ENCODE data around the gene SPIRE1. TPM values are rescaled to one million over a fixed set of nuclear protein-coding genes. Genes with fewer than 3 reads are reported as not detected.

SPIRE1 gene
- total RNA-seq, 4 donors from 2014 or later: 1.9 to 25.3 (median 13.4) TPM

- peak overlapping the region; percentile 56 to 96 (median 89) for H3K4me3 ChIP-seq
- peaks cover 0 to 35% (median 15%) of the 10 kb centered on the region in 3 donors for H3K4me1 ChIP-seq
- H3K36me3 ChIP-seq: peaks cover 0 to 10% (median 0%) of the 10 kb centered on the region in 3 donors
- peak overlapping the region; percentile 83 to 97 (median 90) for H3K27ac ChIP-seq
- WGBS, 2 donors: 25 to 39% methylated on average over 12 to 17 of the region's 42 CpGs
- H3K9me3 ChIP-seq: no peaks in the 10 kb centered on the region
- TF ChIP-seq CTCF (IDR thresholded peaks at IDR 0.05): no peak
- no peak for DNase-seq
- H3K27me3 ChIP-seq: no peaks in the 10 kb centered on the region
- intact Hi-C loops (cut with DNase I): loop anchor here (5.0 kb wide), 1 partner anchor 266 kb away; no protein-coding TSS in a partner anchor
These were observed 675 bp upstream of the SPIRE1 start for GRCh38 chr18:12658426-12659138.

DNA sequence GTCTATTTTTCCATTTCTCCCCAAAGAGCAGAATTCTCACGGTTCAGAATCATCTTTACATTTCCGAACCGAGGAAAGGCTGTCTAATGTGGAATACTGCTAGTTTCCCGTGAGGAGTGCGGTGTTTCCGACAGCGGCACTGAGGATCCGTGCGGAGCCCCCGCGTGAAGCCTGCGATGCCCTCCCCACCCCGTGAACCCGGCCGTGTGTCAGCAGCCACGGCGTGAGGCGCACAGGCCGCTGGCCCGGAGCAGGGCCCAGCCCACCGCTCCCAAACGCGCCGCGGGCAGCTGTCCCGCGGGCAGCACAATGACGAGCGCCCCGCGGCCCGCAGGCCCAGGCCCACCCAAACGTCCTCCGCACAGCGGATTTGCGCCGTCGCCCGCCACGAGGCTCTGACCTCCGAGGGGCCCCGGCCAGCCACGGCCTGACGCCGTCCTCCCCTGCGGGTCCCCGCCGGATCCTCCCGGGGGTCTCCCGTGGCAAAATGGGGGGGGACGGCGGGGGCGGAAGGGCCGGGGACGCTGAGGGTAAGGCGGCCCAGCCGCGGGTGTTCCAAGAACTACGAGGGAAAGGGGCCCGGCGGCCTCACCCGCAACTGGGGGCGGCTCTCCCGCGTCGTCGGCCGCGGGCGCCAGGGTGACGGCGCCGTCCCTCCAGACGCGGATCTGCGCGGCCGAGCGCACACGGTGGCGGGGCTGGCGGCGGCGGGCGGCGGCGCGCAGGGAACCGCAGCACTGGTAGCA, 796 bp downstream of the SPIRE1 start:
- Histone ChIP-seq H3K27ac (peak overlapping the region; percentile 83 to 97 (median 90)), H3K4me1 (peaks cover 0 to 45% (median 15%) of the 10 kb centered on the region in 3 donors)
- no peak for DNase-seq

DNA sequence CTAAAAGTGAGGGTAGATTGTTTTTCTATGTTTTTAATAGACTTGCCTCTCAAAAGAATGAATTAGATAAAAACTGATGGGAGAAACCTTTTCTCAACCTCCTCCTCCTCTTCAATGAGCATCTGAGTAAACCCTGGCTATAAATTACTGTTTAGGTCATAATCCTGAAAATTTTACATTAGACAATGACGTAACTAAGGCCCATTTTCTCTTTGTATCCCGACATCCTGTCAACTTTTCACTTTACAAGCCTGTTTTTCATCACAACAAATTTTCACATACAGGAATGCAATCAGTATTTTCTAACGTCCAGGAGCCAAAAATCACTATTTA, 1.3 kb downstream of the SPIRE1 start:
- TF ChIP-seq POLR2A (IDR thresholded peaks at IDR 0.05) (no peak), CTCF (IDR thresholded peaks at IDR 0.05) (no peak)
- intact Hi-C loops (cut with DNase I): loop anchor here (5.0 kb wide), 1 partner anchor 264 kb away; no protein-coding TSS in a partner anchor
- Histone ChIP-seq H3K36me3 (peaks cover 0 to 9% (median 0%) of the 10 kb centered on the region in 3 donors), H3K27ac (peak overlapping the region; percentile 83 to 97 (median 90)), H3K4me3 (peak overlapping the region; percentile 56 to 96 (median 89)), H3K27me3 (no peaks in the 10 kb centered on the region), H3K9me3 (no peaks in the 10 kb centered on the region), H3K4me1 (peaks cover 0 to 45% (median 16%) of the 10 kb centered on the region in 3 donors)
- no peak for DNase-seq
- 11% methylated on average over 3 of the region's 3 CpGs for WGBS, 2 donors

More for the DNA sequence above, 796 bp downstream of the SPIRE1 start:
- Histone ChIP-seq H3K36me3 (peaks cover 0 to 10% (median 0%) of the 10 kb centered on the region in 3 donors), H3K27me3 (no peaks in the 10 kb centered on the region), H3K4me3 (peak overlapping the region; percentile 56 to 96 (median 89)), H3K9me3 (no peaks in the 10 kb centered on the region)
- 0 to 2% methylated on average over 3 to 10 of the region's 89 CpGs for WGBS, 2 donors
- TF ChIP-seq CTCF (IDR thresholded peaks at IDR 0.05) (no peak), POLR2A (IDR thresholded peaks at IDR 0.05) (peak in 1 of 4 donors; percentile 42)
- intact Hi-C loops (cut with DNase I): loop anchor here (5.0 kb wide), 1 partner anchor 265 kb away; no protein-coding TSS in a partner anchor

DNA sequence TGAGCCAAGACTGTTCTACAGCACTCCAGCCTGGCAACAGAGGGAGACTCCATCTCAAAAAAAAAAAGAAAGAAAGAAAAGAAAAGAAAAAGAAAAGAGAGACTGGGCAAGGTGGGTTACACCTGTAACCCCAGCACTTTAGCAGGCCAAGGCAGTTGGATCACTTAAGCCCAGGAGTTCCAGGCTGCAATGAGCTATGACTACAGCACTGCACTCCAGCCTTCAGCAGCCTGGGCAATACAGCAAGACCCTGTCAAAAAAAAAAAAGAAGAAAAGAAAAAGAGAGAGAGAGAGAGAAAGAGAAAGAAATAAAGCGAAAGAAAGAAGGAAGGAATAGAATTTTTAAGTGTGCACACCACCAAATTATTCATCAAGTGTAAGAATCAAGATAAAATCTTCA, 2.9 kb downstream of the SPIRE1 start:
- 94 to 100% methylated on average over 1 of the region's 1 CpG for WGBS, 2 donors
- H3K9me3 ChIP-seq: no peaks in the 10 kb centered on the region
- TF ChIP-seq POLR2A (IDR thresholded peaks at IDR 0.05) (no peak), CTCF (IDR thresholded peaks at IDR 0.05) (no peak)
- DNase-seq: no peak
- H3K4me3 ChIP-seq: no peak overlapping the region
- intact Hi-C loops (cut with DNase I): loop anchor here (5.0 kb wide), 1 partner anchor 263 kb away; no protein-coding TSS in a partner anchor
- H3K4me1 ChIP-seq: peaks cover 0 to 49% (median 18%) of the 10 kb centered on the region in 3 donors
- no peak overlapping the region for H3K27ac ChIP-seq
- H3K36me3 ChIP-seq: no peaks in the 10 kb centered on the region
- no peaks in the 10 kb centered on the region for H3K27me3 ChIP-seq

Data from esophagus squamous epithelium (tissue), 5 donors.